Ureter (tissue), 1 donor: ENCODE data around the gene CDH23. TPM values are rescaled to one million over a fixed set of nuclear protein-coding genes. Genes with fewer than 3 reads are reported as not detected.

Experiments
- DNase-seq: peaks from one replicate; pipeline ENCODE4 v3.0.0-alpha.2; 2020; ENCODE audit warnings: low spot score
- total RNA-seq: library from RNA; stranded (reverse); gene quantifications from one replicate; pipeline ENCODE4 v1.2.4, GENCODE V29; 2023
- donor health status: DM: yes; HTN: yes; CAD: no.

The CDH23 gene
- total RNA-seq, 1 donor from 2014 or later, result 79.3 TPM

DNA sequence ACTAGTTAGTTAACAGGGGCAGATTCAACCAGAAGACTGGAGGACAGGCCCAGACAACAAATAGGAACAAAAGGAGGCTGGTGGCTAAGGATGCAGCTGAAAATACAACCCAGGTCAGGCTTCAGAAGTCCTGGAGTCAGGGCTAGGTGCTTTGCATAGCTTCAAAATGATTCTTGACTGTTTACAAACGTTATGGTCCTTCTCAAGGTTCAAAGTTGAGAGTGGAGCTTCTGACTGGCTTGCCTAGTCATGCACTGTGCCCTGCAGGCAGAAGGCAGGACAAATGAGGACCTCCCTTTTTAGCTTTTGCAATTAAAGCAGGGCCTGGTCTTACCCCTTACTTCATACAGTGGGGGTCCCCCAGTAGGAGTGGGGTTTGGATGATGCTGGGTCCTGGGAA lies 4.4 kb upstream of the CDH23 start:
- DNase-seq, result peak; percentile 13

DNA sequence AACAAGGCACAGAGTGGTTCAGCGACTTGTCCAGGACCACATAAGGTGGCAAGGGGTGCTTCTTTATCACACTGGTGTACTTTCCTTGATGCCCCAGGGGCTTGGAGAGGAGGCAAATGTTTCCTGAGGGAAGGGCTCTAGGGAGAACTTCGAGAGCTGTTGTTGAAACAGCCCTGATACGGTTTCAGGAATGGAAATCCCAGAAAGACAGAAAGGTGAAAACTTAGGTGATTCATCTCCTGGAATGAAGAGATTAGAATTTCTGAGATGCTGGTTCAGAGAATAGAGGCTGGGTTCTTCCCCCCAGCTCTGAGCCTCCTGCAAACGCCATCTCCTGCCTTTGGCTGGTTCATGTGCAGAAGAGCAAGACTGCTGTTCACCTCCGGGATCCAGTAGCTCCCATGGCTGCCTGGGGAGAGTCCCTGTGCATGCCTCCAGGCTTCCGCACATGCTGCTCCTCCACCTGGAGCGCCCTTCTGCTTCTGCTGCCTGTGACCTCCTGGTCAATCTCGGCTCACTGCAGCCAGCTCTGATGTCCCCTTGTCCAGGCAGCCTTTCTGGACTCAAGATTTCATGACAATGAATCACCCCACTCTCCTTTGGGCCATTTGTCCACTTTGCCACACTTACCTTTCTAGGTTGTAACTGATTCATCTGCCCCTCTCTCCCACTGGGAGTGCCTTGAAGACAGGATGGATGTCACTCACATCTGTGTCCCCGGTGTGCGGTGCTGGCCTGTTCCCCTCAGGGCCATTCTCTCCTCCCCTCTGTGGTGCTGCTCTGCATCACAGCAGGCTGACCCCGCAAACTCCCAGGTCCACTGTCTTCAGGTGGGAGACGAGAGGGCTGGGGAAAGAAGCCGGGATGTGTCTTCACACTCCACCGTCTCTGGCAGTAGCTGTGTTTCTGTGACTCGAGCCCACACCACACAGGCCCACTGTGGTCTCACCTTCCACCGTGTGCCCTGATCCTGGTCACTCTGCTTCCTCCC lies 3.6 kb upstream of the CDH23 start:
- peak; percentile 30 for DNase-seq

GRCh38 chr10:71393841-71394475 lies 2.8 kb upstream of the CDH23 start:
- peak; percentile 25 for DNase-seq

- DNase-seq, result peak; percentile 34
These were observed 1.7 kb upstream of the CDH23 start for GRCh38 chr10:71394926-71395562.

- peak; percentile 39 for DNase-seq
These were observed 1.1 kb upstream of the CDH23 start for GRCh38 chr10:71395621-71396020.

DNA sequence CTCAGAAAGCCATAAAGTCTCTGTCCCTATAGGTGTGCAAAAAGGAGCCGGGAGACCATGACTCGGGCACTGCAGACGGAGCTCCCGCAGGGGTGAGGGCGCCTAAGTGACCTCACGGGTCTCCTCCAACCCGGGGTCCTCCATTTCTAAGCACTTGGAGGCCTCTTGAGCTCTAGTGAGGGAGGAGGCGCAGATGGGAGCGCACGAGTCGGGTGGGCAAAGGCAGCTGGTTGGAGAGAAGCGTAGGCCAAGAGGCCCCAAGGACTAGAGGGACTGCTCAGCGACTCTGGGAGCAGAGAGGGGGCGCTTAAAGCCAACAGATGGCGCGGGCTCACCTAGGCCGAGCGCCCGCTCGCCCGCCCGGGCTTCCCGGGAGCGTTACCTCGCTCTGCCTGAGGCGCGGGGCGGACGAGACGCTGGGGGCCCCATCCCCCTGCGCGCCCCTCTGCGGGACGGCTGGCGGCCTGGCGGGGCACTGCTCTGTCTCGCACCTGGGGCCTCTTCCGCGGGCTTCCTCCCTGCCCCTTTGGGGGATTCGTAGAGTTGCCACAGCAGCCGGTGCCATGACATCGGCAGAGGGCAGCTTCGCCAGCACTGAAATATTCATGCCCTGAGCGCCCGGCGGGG lies 523 bp upstream of the CDH23 start:
- DNase-seq, result peak; percentile 66

DNA sequence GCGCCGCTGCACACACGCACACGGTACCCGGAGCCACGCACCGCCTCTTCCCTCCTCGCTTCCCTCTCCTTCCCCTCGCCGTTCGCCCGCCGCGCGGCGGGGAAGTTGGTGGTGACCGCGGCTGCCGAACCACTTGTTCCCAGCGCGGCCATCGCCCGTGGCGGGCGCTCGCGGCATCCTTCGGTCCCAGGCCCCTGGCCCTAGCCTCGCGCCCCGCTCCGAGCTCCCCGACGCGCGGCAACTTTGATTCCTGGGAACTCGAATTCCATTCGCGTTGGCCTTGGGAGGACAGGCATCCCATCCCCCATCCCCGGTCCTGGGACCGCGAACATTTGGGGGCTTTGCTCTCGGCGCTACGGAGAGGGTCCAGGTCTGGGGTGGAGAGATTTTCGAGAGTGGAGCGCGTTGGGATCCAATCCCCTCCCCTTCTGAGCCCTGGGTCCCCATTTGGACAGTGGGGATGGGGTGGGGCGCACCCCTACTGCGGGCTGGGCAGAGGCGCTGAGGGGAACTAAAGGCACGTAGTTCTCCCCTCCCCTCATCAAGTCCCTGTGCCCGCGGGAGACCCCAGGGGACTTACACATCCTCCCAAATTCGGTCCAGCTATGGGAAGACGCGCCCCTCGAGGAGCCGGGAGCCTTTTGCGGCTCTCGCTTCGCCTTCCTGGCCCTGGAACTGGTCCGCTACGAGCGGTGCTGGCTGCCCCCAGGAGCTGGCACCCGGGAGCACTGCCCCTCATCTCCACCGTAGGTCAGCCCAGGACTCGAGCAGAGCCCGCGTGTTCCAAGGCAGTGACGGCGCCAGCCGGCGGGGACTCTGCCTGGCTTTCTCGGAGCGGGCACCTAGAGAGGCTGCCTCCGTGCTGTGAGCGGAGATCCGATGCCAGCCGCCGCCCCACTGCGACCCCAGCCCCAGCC lies 834 bp downstream of the CDH23 start:
- DNase-seq, result peak; percentile 45

DNA sequence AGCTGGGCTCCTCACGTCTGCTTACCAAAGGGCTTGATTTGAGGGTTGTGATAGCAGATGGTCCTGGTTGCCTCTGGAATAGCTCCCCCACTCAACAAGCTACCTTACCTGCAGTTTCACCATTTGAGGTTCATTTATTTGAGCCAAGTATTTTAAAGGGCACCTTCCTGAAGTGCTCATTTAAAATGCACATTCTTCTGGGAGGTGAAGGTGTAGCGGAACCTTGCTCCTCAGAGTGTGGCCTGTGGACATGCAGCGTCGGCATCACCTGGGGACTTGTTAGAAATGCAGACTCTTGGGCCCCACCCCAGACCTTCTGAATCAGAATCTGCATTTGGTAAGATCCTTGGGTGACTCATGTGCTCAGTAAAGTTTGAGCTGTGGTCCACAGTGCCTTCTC lies 2.3 kb downstream of the CDH23 start:
- peak; percentile 39 for DNase-seq

DNA sequence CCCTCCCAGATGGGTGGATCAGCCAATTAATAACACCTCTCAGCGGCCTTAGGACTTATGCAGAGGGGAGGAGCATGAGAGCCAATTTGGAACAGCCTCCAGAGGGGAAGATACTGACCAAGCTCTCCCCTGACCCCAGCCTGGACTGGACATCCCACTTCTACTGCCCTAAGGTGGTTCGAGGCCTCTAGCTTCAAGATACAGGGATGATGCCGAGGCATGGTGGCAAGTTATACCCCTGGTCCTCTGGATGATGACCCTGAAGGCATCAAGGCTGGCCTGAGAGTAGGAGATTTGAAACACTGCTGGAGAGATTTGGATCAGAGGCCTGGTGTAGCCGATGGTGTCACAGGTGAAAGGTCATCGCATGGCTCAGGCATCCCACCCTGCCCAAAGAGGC lies 3.2 kb downstream of the CDH23 start:
- DNase-seq, result peak; percentile 37

DNA sequence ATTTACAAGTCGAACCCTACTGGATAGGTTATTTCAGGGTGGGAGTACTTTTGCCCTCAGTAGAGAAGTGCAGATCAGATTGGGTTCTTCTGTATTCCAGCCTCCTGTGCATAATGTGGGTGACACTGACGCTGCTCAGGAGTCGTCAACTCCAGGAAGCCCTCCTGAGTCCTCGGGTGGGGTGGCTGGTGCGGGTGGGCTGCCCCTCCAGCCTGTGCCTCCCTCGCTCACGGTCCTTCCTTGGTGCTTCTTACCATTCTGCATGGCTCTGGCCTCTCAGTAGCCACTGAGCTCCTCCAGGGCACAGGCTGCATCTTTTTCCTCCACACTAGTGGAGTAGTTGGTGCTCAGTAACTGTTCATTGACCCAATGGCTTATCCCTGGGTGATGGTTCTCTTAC lies 4.3 kb downstream of the CDH23 start:
- peak; percentile 18 for DNase-seq

DNA sequence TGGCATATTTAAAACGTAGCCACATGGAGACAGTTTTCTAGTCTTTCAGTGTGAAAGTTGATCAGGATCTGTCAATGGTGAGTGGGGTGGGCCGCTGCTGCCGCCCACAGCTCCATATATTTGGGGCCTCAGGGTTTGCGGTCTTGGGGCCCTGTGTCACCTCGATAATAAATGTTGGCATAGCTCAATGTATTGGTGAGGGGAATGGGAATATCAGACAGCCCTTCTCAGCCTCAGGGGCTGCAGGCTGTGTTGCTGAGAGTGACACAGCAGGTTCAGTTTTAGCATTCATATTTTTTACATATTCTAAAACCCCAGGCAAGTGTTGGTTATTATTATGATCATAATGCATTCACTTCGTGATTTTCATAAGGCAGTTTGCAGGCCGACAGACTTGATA lies 5.3 kb downstream of the CDH23 start:
- peak; percentile 10 for DNase-seq

- DNase-seq, result peak; percentile 35
These were observed 8.0 kb downstream of the CDH23 start for GRCh38 chr10:71404503-71405295.

DNA sequence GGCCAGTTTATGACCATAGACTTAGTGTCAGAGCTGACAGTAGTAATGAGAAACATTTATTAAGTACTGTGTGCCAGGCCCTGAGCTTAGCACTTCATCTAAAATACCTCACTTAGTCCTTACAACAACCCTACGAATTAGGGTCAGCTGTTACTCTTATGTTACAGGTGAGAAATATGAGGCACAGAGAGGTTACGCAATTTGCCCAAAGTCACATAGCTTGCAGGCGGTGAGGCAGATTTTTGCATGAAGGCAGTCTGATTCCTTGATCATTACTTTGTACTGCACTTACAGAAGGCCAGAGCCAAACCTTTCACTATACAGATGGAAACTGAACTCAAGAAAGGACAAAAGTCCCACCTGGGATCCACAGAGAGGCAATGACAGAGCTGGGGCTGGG lies 10.2 kb downstream of the CDH23 start:
- no peak for DNase-seq

GRCh38 chr10:71408436-71409225 lies 11.9 kb downstream of the CDH23 start:
- peak; percentile 30 for DNase-seq

DNA sequence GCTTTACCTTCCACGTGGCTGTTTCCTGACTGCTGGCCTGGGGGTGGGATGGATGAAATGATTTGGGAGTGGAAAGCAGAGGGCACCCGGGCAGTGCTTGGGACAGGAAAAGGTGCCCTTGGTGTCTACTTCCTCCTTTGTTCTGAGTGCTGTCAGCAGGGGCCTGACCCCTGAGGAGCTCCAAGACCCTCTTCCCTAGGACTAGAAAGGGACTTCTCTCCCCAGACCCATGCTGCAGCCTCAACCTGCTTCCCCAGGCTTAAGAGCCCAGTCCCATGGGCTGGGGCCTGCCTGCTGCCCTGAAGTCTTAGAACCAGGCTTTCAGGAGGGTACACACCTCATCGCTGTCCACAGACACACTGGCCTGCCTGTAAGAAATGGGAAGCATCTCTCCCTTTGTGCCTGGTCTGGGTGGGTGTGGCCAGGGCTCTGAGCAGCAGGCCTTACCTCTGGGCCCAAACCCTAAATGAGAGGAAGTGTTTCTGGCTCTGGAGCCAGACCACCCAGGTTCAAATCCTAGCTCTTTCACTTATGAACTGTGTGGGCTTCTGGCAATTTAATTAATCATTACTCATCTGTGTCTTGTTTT lies 12.9 kb downstream of the CDH23 start:
- DNase-seq, result peak; percentile 30

DNA sequence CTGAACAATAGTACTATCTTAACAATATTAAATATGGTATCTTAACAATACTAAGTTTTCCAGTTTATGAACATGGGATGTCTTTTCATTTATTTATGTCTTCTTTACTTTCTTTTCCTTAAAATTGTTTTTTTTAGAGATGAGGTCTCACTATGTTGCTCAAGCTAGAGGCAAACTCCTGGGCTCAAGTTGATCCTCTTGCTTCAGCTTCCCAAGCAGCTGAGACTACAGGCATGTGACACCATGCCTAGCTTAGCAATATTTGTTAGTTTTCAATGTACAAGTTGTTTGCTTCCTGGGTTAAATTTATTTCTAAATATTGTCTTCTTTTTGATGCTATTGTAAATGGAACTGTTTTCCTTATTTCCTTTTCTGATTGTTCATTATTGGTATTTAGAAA lies 16.9 kb downstream of the CDH23 start:
- DNase-seq, result peak; percentile 10

- no peak for DNase-seq
These were observed 17.6 kb downstream of the CDH23 start for GRCh38 chr10:71414359-71414758.

GRCh38 chr10:71419002-71419540 lies 22.4 kb downstream of the CDH23 start:
- DNase-seq, result no peak

DNA sequence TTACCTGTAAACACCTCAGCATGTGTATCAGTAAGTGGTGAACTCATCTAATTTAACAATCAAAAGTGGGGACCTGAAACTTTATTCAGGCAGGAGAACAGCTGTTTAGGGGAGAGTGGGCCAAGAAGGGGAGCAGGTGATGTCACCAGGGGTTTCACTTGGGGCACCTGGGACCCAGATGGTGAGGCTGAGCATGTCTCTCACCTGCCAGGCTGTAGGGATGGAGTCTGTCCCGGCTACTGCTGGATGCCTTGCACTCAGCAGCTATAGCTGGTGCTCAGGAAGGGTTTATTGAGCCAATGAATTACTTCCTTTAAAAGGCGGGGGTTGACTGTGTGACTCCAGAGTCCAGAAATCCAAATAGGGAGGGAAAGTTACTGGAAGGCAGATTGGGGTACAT lies 23.0 kb downstream of the CDH23 start:
- no peak for DNase-seq
